Nephron (organoid): ENCODE results near the gene DAGLA.
"Not testable (repeated sequence)": the region's sequence is repeated elsewhere in the genome, so short reads cannot be mapped to it uniquely, and the experiment has no call there.

Experiments
- H3K27ac Mint-ChIP-seq, 3 experiments: 2 replicates each; pipeline ENCODE4 v1.8.0; 2020; ENCODE audit warnings: mixed read lengths in 3 of 3, mild to moderate bottlenecking in 2 of 3, moderate library complexity in 1 of 3
- H3K27me3 Mint-ChIP-seq: 2 replicates; pipeline ENCODE4 v1.8.0; 2021; ENCODE audit warnings: low read depth, mild to moderate bottlenecking, moderate library complexity, mixed read lengths
- H3K36me3 Mint-ChIP-seq: 2 replicates; pipeline ENCODE4 v1.8.0; 2020; ENCODE audit warnings: low read depth, mixed read lengths
- H3K4me1 Mint-ChIP-seq: 2 replicates; pipeline ENCODE4 v1.8.0; 2020; ENCODE audit warnings: mixed read lengths
- H3K4me3 Mint-ChIP-seq, 3 experiments: 2 replicates each; pipeline ENCODE4 v1.8.0; 2020; ENCODE audit warnings: mild to moderate bottlenecking in 3 of 3, mixed read lengths in 3 of 3, moderate library complexity in 2 of 3
- H3K9me3 Mint-ChIP-seq: 2 replicates; pipeline ENCODE4 v1.8.0; 2020; ENCODE audit warnings: mixed read lengths
- TF ChIP-seq, protein P1 (sequence below), 3 experiments: fragments of 200-600 bp; sonication (generic); IDR thresholded peaks; one replicate each; pipeline ENCODE4 v1.5.0; 2021; ENCODE audit warnings: antibody characterized with exemption in 3 of 3; ENCODE audit not compliant: unreplicated experiment in 3 of 3

Gene DAGLA

DNA sequence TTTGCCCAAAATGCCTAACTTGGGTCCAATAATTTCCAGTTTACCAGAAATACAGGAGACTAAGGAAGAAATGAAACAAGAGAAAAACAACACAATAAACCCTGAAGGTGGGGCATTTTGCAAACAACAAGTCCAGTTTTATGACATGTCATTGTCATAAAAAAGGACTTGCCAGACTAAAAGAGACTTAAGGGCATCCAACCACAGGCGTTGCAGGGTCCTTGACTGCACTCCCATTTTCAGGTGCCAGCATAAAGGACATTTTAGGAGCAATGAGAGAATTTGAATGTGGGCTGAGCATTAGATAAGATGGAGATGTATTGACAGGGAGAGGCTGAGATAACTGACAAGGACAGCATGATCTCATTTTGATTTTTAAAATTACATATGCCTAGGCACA is 28.1 kb upstream of the DAGLA start:
- Mint-ChIP-seq H3K27ac (peak overlapping the region in 2 of 3 experiments; percentile 15 to 74), H3K27me3 (peaks cover 16% of the 10 kb centered on the region), H3K4me1 (peaks cover 26% of the 10 kb centered on the region), H3K36me3 (no peaks in the 10 kb centered on the region), H3K9me3 (no peaks in the 10 kb centered on the region), H3K4me3 (peak overlapping the region in 1 of 3 experiments; percentile 9)
- TF ChIP-seq, protein P1, sequence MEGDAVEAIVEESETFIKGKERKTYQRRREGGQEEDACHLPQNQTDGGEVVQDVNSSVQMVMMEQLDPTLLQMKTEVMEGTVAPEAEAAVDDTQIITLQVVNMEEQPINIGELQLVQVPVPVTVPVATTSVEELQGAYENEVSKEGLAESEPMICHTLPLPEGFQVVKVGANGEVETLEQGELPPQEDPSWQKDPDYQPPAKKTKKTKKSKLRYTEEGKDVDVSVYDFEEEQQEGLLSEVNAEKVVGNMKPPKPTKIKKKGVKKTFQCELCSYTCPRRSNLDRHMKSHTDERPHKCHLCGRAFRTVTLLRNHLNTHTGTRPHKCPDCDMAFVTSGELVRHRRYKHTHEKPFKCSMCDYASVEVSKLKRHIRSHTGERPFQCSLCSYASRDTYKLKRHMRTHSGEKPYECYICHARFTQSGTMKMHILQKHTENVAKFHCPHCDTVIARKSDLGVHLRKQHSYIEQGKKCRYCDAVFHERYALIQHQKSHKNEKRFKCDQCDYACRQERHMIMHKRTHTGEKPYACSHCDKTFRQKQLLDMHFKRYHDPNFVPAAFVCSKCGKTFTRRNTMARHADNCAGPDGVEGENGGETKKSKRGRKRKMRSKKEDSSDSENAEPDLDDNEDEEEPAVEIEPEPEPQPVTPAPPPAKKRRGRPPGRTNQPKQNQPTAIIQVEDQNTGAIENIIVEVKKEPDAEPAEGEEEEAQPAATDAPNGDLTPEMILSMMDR (IDR thresholded peaks at IDR 0.05; ENCODE audit: unreplicated experiment in 3 of 3) = no peak

DNA sequence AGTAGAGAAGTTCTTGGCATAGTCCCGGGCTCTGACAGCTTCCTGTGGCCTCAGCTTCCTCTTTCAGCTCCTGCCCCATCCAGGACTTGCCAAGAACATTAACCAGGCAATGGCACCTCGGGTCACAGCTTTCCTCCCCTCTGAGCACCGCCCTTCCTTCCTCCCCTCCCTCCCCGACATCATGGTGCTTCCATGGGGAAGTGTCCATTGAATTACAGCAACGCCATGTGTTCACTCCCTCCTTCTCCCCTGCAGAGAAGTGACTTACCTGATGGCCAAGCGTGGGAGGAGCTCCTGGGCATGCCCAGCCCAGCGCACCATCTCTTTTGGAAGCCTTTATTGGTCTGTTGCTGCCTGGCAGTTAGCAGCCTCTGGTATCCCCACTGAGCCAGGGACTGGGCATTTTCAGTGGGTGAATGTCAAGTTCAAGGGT is 25.8 kb upstream of the DAGLA start:
- H3K4me3 Mint-ChIP-seq = no peak overlapping the region
- H3K27ac Mint-ChIP-seq = no peak overlapping the region
- H3K27me3 Mint-ChIP-seq = peaks cover 18% of the 10 kb centered on the region
- TF ChIP-seq, protein P1 (IDR thresholded peaks at IDR 0.05; ENCODE audit: unreplicated experiment in 3 of 3) = no peak
- H3K4me1 Mint-ChIP-seq = peaks cover 26% of the 10 kb centered on the region
- no peaks in the 10 kb centered on the region for H3K36me3 Mint-ChIP-seq
- no peaks in the 10 kb centered on the region for H3K9me3 Mint-ChIP-seq

DNA sequence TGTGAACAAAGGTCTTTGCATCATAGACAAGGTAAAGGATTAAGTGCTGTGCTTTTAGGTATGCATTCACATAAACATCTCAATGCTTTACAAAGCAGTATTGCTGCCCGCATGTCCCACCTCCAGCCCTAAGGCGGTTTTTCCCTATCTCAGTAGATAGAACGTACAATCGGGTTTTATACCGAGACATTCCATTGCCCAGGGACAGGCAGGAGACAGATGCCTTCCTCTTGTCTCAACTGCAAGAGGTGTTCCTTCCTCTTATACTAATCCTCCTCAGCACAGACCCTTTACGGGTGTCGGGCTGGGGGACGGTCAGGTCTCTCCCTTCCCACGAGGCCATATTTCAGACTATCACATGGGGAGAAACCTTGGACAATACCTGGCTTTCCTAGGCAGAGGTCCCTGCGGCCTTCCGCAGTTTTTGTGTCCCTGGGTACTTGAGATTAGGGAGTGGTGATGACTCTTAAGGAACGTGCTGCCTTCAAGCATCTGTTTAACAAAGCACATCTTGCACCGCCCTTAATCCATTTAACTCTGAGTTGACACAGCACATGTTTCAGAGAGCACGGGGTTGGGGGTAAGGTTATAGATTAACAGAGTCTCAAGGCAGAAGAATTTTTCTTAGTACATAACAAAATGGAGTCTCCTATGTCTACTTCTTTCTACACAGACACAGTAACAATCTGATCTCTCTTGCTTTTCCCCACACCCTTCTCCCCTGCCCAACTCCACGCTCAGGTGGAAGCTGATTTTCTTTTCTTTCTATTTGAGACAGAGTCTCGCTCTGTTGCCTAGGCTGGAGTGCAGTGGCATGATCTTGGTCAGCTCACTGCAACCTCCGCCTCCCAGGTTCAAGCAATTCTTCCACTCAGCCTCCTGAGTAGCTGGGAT is 24.7 kb upstream of the DAGLA start:
- peak overlapping the region in 2 of 3 experiments; percentile 86 to 92 for H3K27ac Mint-ChIP-seq
- not testable (repeated sequence) for H3K4me3 Mint-ChIP-seq, H3K36me3 Mint-ChIP-seq, H3K9me3 Mint-ChIP-seq
- H3K4me1 Mint-ChIP-seq = peaks cover 26% of the 10 kb centered on the region
- H3K27me3 Mint-ChIP-seq = peaks cover 22% of the 10 kb centered on the region

DNA sequence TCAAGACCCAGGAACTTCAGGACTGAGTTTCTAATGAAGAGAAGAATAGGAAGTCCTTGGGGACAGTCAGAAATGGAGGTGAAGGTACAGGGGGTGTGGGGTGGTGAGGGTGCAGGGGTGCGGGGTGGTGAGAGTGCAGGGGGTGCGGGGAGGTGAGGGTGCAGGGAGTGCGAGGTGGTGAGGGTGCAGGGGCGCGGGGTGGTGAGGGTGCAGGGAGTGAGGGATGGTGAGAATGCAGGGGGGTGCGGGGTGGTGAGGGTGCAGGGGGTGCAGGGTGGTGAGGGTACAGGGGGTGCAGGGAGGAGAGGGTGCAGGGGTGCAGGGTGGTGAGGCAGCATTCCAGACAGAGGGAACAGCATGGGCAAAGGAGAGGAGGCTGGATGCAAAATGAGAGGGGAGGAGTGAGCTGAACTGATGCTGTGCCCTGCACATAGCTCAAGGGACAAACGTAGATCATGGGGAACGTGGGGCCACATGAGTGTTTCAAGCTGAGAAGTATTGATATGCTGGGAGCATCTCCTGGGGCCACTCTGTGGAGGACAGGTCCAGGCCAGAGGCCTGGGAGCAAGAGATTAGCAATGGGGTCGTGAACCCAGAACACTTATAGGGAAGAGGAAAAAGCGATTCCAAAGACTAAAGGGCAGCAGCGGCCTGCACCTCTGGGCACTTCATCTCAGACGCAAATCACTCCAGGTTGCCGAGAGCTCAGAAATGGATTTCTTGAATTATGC is 23.7 kb upstream of the DAGLA start:
- peaks cover 21% of the 10 kb centered on the region for H3K4me1 Mint-ChIP-seq
- H3K27ac Mint-ChIP-seq = peak overlapping the region in 2 of 3 experiments; percentile 53 to 92
- TF ChIP-seq, protein P1 (IDR thresholded peaks at IDR 0.05; ENCODE audit: unreplicated experiment in 3 of 3) = no peak
- no peaks in the 10 kb centered on the region for H3K9me3 Mint-ChIP-seq
- H3K4me3 Mint-ChIP-seq = no peak overlapping the region
- H3K36me3 Mint-ChIP-seq = no peaks in the 10 kb centered on the region
- H3K27me3 Mint-ChIP-seq = peaks cover 25% of the 10 kb centered on the region

DNA sequence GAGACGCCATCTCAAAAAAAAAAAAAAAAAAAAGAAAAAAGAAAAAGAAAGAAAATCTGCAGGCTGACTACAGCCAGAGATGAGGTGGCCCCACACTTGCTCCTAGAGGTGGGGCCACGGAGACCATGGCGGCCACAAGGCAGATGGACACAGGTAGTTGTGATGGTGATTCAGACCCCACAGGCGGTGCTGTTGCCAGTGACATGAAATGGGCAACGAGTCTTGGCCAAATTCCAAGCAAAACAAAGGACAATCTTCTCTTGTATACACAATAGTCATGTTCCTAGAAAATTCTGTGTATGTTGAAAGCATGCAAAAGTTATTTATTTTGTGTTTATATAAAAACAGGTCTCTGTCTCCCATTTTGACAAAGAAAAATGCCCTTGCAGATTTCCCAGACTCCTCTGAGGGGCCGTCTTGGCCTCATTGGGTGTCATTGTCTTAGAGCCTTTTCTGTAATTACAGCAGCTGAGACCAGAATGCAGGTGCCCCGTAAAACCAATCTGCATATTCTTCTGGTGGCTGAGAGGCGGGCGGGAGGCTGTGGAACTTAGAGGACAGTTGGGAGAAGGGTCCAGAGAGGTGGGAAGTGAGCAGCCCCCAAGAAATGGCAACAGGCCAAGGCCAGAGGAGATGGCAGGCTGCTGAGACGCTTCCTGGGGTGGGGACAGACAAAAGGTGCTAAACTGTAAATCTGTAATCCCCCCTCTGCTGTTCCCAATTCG is 22.5 kb upstream of the DAGLA start:
- TF ChIP-seq, protein P1 (IDR thresholded peaks at IDR 0.05; ENCODE audit: unreplicated experiment in 3 of 3) = no peak
- peaks cover 2% of the 10 kb centered on the region for H3K9me3 Mint-ChIP-seq
- H3K27me3 Mint-ChIP-seq = peaks cover 25% of the 10 kb centered on the region
- peaks cover 15% of the 10 kb centered on the region for H3K4me1 Mint-ChIP-seq
- no peak overlapping the region for H3K27ac Mint-ChIP-seq
- H3K4me3 Mint-ChIP-seq = no peak overlapping the region
- H3K36me3 Mint-ChIP-seq = no peaks in the 10 kb centered on the region
